H9 (cell line): Measurements from ENCODE around the gene GFPT2. TPM values are rescaled to one million over a fixed set of nuclear protein-coding genes. Genes with fewer than 3 reads are reported as not detected.
"Not testable (repeated sequence)": the region's sequence is repeated elsewhere in the genome, so short reads cannot be mapped to it uniquely, and the experiment has no call there.

Experiments used
- DNase-seq: peaks from one replicate; pipeline ENCODE4 v3.0.0-alpha.2; 2017
- H2AFZ ChIP-seq: one replicate; pipeline ENCODE4 v1.6.1; 2013; ENCODE audit warnings: mild to moderate bottlenecking, low read length, control low read depth, moderate library complexity
- H2AK5ac ChIP-seq: 2 replicates; pipeline ENCODE4 v1.6.1; 2013; ENCODE audit warnings: low read length, control low read depth, mixed read lengths; ENCODE audit not compliant: insufficient read length
- H2BK120ac ChIP-seq: one replicate; pipeline ENCODE4 v1.6.1; 2013; ENCODE audit warnings: low read depth, mild to moderate bottlenecking, low read length, control low read depth, inconsistent platforms; ENCODE audit not compliant: poor library complexity, severe bottlenecking
- H2BK12ac ChIP-seq: 2 replicates; pipeline ENCODE4 v1.6.1; 2013; ENCODE audit warnings: low read length, control low read depth, mixed read lengths, low read depth; ENCODE audit not compliant: insufficient read length
- H2BK15ac ChIP-seq: 2 replicates; pipeline ENCODE4 v1.6.1; 2013; ENCODE audit warnings: low read depth, low read length, control low read depth
- H2BK20ac ChIP-seq: one replicate; pipeline ENCODE4 v1.6.1; 2013; ENCODE audit warnings: low read depth, mild to moderate bottlenecking, low read length, control low read depth, inconsistent platforms; ENCODE audit not compliant: poor library complexity, severe bottlenecking
- H2BK5ac ChIP-seq: 2 replicates; pipeline ENCODE4 v1.6.1; 2013; ENCODE audit warnings: low read length, control low read depth, mixed read lengths; ENCODE audit not compliant: insufficient read length
- H3K14ac ChIP-seq: 2 replicates; pipeline ENCODE4 v1.6.1; 2013; ENCODE audit warnings: low read length, control low read depth; ENCODE audit not compliant: insufficient read depth
- H3K18ac ChIP-seq: 2 replicates; pipeline ENCODE4 v1.6.1; 2013; ENCODE audit warnings: low read depth, mild to moderate bottlenecking, mixed read lengths, low read length, control low read depth; ENCODE audit not compliant: insufficient read length
- H3K23ac ChIP-seq: 2 replicates; pipeline ENCODE4 v1.6.1; 2013; ENCODE audit warnings: low read length, control low read depth, mixed read lengths, low read depth; ENCODE audit not compliant: insufficient read length
- H3K23me2 ChIP-seq: 2 replicates; pipeline ENCODE4 v1.6.1; 2013; ENCODE audit warnings: low read depth, mild to moderate bottlenecking, mixed read lengths, low read length, control low read depth; ENCODE audit not compliant: insufficient read length, poor library complexity, severe bottlenecking
- H3K27ac ChIP-seq: 2 replicates; pipeline ENCODE4 v1.5.1; 2013; ENCODE audit warnings: low read length, control low read depth, mixed read lengths, low read depth; ENCODE audit not compliant: insufficient read length
- H3K27me3 ChIP-seq: 2 replicates; pipeline ENCODE4 v1.6.1; 2013; ENCODE audit warnings: low read length, control low read depth, inconsistent platforms; ENCODE audit not compliant: insufficient read depth
- H3K4ac ChIP-seq: 2 replicates; pipeline ENCODE4 v1.6.1; 2013; ENCODE audit warnings: low read depth, mild to moderate bottlenecking, control low read depth, inconsistent platforms, low read length, moderate library complexity
- H3K4me1 ChIP-seq: 2 replicates; pipeline ENCODE4 v1.6.1; 2013; ENCODE audit warnings: low read length, control low read depth, inconsistent platforms; ENCODE audit not compliant: insufficient read depth
- H3K4me2 ChIP-seq: 2 replicates; pipeline ENCODE4 v1.6.1; 2013; ENCODE audit warnings: low read length, control low read depth, mixed read lengths; ENCODE audit not compliant: insufficient read length, insufficient read depth
- H3K56ac ChIP-seq: 2 replicates; pipeline ENCODE4 v1.6.1; 2013; ENCODE audit warnings: low read depth, mild to moderate bottlenecking, mixed read lengths, low read length, control low read depth; ENCODE audit not compliant: insufficient read length
- H3K79me1 ChIP-seq: 2 replicates; pipeline ENCODE4 v1.6.1; 2013; ENCODE audit warnings: low read depth, mild to moderate bottlenecking, moderate library complexity, low read length, control low read depth, inconsistent platforms; ENCODE audit not compliant: insufficient read depth, poor library complexity, severe bottlenecking
- H3K79me2 ChIP-seq: 2 replicates; pipeline ENCODE4 v1.6.1; 2013; ENCODE audit warnings: low read length, control low read depth, inconsistent platforms; ENCODE audit not compliant: insufficient read depth
- H3K9ac ChIP-seq: 2 replicates; pipeline ENCODE4 v1.6.1; 2013; ENCODE audit warnings: low read length, control low read depth, mixed read lengths; ENCODE audit not compliant: insufficient read length; ENCODE audit errors: extremely low read depth
- H3K9me3 ChIP-seq: one replicate; pipeline ENCODE4 v1.6.1; 2013; ENCODE audit warnings: low read depth, low read length, inconsistent platforms; ENCODE audit not compliant: control insufficient read depth
- H3T11ph ChIP-seq: one replicate; pipeline ENCODE4 v1.6.1; 2013; ENCODE audit warnings: mild to moderate bottlenecking, low read length, control low read depth, inconsistent platforms
- H4K20me1 ChIP-seq: one replicate; pipeline ENCODE4 v1.6.1; 2013; ENCODE audit not compliant: control insufficient read depth, insufficient read length, insufficient read depth
- H4K5ac ChIP-seq: 2 replicates; pipeline ENCODE4 v1.6.1; 2013; ENCODE audit warnings: low read depth, mild to moderate bottlenecking, mixed read lengths, low read length, control low read depth; ENCODE audit not compliant: insufficient read length
- H4K8ac ChIP-seq: replicated peaks from 2 replicates; pipeline ENCODE4 v1.6.1; 2013; ENCODE audit warnings: low read length, control low read depth, mixed read lengths, low read depth; ENCODE audit not compliant: insufficient read length
- H4K91ac ChIP-seq: 2 replicates; pipeline ENCODE4 v1.6.1; 2013; ENCODE audit warnings: low read depth, mild to moderate bottlenecking, moderate library complexity, mixed read lengths, low read length, control low read depth; ENCODE audit not compliant: insufficient read length
- H3K27ac Mint-ChIP-seq, 3 experiments: 2 replicates in 2 of 3; 3 replicates in 1 of 3; pipeline ENCODE4 v1.8.0; 2020 to 2021; ENCODE audit warnings: mixed read lengths in 3 of 3, mild to moderate bottlenecking in 1 of 3, moderate library complexity in 1 of 3
- H3K27me3 Mint-ChIP-seq: 2 replicates; pipeline ENCODE4 v1.8.0; 2021; ENCODE audit warnings: low read depth, mild to moderate bottlenecking, moderate library complexity, mixed read lengths
- H3K36me3 Mint-ChIP-seq, 3 experiments: 2 replicates in 2 of 3; 3 replicates in 1 of 3; pipeline ENCODE4 v1.8.0; 2020 to 2021; ENCODE audit warnings: low read depth in 3 of 3, mixed read lengths in 3 of 3; ENCODE audit not compliant: insufficient read depth in 1 of 3
- H3K4me1 Mint-ChIP-seq, 2 experiments: 2 replicates each; pipeline ENCODE4 v1.8.0; 2020; ENCODE audit warnings: mixed read lengths in 2 of 2
- H3K4me3 Mint-ChIP-seq, 2 experiments: 2 replicates in 1 of 2; 3 replicates in 1 of 2; pipeline ENCODE4 v1.8.0; 2020 to 2021; ENCODE audit warnings: mild to moderate bottlenecking in 2 of 2, mixed read lengths in 2 of 2, moderate library complexity in 1 of 2
- H3K9me3 Mint-ChIP-seq, 2 experiments: 2 replicates in 1 of 2; 3 replicates in 1 of 2; pipeline ENCODE4 v1.8.0; 2020; ENCODE audit warnings: mild to moderate bottlenecking in 2 of 2, mixed read lengths in 2 of 2, moderate library complexity in 1 of 2
- CTCF ChIP-seq: fragments of 200-600 bp; sonication (generic); conservative IDR thresholded peaks from 3 replicates; pipeline ENCODE4 v1.8.0; 2021; ENCODE audit warnings: antibody characterized with exemption, mild to moderate bottlenecking
- WGBS: extraction: QIAGEN DNeasy Blood & Tissue Kit; methylation state at CpG from one replicate; pipeline ENCODE4 v1.1.7; 2013; ENCODE audit warnings: missing lambda C conversion rate, low lambda C conversion rate, mixed read lengths; ENCODE audit not compliant: insufficient read length; ENCODE audit errors: extremely low coverage; 5-methylcytosine and 5-hydroxymethylcytosine counted together
- total RNA-seq: library from RNA; stranded (reverse); gene quantifications from 2 replicates; pipeline ENCODE4 v1.2.1, GENCODE V29; 2021

The GFPT2 gene
- total RNA-seq, 1 experiment from 2014 or later, result 89.8 TPM

GRCh38 chr5:180299526-180299925, 53.6 kb downstream of the GFPT2 start:
- Mint-ChIP-seq H3K9me3 (no peaks in the 10 kb centered on the region; a peak in 1 of 5 replicates), H3K4me1 (peaks cover 3 to 9% of the 10 kb centered on the region in 2 experiments; a peak in 2 of 4 replicates), H3K4me3 (no peak overlapping the region), H3K27me3 (no peaks in the 10 kb centered on the region), H3K27ac (no peak overlapping the region; a peak in 1 of 7 replicates), H3K36me3 (peaks cover 31 to 44% (median 41%) of the 10 kb centered on the region in 3 experiments)
- no peak overlapping the region for H2BK5ac ChIP-seq
- no peak overlapping the region for H2AK5ac ChIP-seq
- no peak overlapping the region for H3K56ac ChIP-seq
- H3K4ac ChIP-seq, result no peak overlapping the region
- H3K23me2 ChIP-seq, result no peaks in the 10 kb centered on the region
- H4K91ac ChIP-seq, result no peak overlapping the region
- H3K4me1 ChIP-seq, result no peaks in the 10 kb centered on the region
- H4K8ac ChIP-seq, result no peak overlapping the region
- no peak overlapping the region for H2BK20ac ChIP-seq
- no peak overlapping the region for H3T11ph ChIP-seq
- H2BK120ac ChIP-seq, result no peak overlapping the region
- H3K27ac ChIP-seq, result no peak overlapping the region
- H4K5ac ChIP-seq, result no peak overlapping the region
- H3K23ac ChIP-seq, result no peak overlapping the region
- no peaks in the 10 kb centered on the region for H3K79me1 ChIP-seq
- no peaks in the 10 kb centered on the region for H3K79me2 ChIP-seq
- WGBS, result no CpG with 5 or more reads among the region's 3 CpGs
- no peak overlapping the region for H2BK15ac ChIP-seq
- no peak overlapping the region for H2AFZ ChIP-seq
- H3K9me3 ChIP-seq, result no peaks in the 10 kb centered on the region
- H3K4me2 ChIP-seq, result no peak overlapping the region
- H3K27me3 ChIP-seq, result no peaks in the 10 kb centered on the region
- H4K20me1 ChIP-seq, result no peaks in the 10 kb centered on the region
- no peak overlapping the region for H2BK12ac ChIP-seq
- DNase-seq, result no peak
- H3K9ac ChIP-seq, result no peak overlapping the region
- H3K18ac ChIP-seq, result no peak overlapping the region
- TF ChIP-seq CTCF, result no peak
- no peak overlapping the region for H3K14ac ChIP-seq

- not testable (repeated sequence) for H3K9me3 Mint-ChIP-seq, H4K91ac ChIP-seq, H4K8ac ChIP-seq, H2BK20ac ChIP-seq, H4K20me1 ChIP-seq, H3K56ac ChIP-seq, H3K18ac ChIP-seq, H3K9ac ChIP-seq, H3K79me1 ChIP-seq, H3K14ac ChIP-seq, H3K27me3 ChIP-seq, H3K23ac ChIP-seq, H3K4me1 ChIP-seq, H2BK15ac ChIP-seq, H2AFZ ChIP-seq, H3K79me2 ChIP-seq, H3K9me3 ChIP-seq, H4K5ac ChIP-seq, H3T11ph ChIP-seq, H2BK120ac ChIP-seq, H2BK12ac ChIP-seq, H3K4me3 Mint-ChIP-seq, H3K27ac ChIP-seq, H2AK5ac ChIP-seq, DNase-seq, H2BK5ac ChIP-seq, H3K27me3 Mint-ChIP-seq, H3K23me2 ChIP-seq, H3K4me2 ChIP-seq, H3K4ac ChIP-seq
- WGBS, result no CpG with 5 or more reads among the region's 14 CpGs
- H3K27ac Mint-ChIP-seq, result peak overlapping the region in 1 of 3 experiments; percentile 80; a peak in 2 of 7 replicates
- H3K4me1 Mint-ChIP-seq, result peaks cover 3 to 11% of the 10 kb centered on the region in 2 experiments; a peak in 2 of 4 replicates
- peaks cover 31 to 44% (median 41%) of the 10 kb centered on the region in 3 experiments for H3K36me3 Mint-ChIP-seq
Measured at GRCh38 chr5:180299014-180299413, 54.1 kb downstream of the GFPT2 start.
